K562 (cell line): ENCODE data around the gene PHF1. TPM values are rescaled to one million over a fixed set of nuclear protein-coding genes. Genes with fewer than 3 reads are reported as not detected.

Experiments used
- ARNT ChIP-seq, 2 experiments: fragments of 450-650 bp; IDR thresholded peaks; 2 replicates each; pipeline ENCODE4 v1.6.1; 2016; ENCODE audit warnings: mild to moderate bottlenecking in 1 of 2
- FOXK2 ChIP-seq, 2 experiments: fragments of 450-650 bp; IDR thresholded peaks in 1 of 2; conservative IDR thresholded peaks in 1 of 2; 2 replicates each; pipeline ENCODE4 v1.6.1; 2016; ENCODE audit warnings: low read depth in 2 of 2, mild to moderate bottlenecking in 1 of 2
- HNRNPK ChIP-seq: fragments of 200-400 bp; formaldehyde crosslinking; IDR thresholded peaks from one replicate; pipeline ENCODE4 v1.6.1; 2018; ENCODE audit warnings: mild to moderate bottlenecking, low read depth, low read length; ENCODE audit not compliant: poor library complexity, severe bottlenecking
- NFIX ChIP-seq: fragments of 250-450 bp; sonication (Bioruptor Pico); IDR thresholded peaks from 2 replicates; pipeline ENCODE4 v1.4.0; 2020; ENCODE audit warnings: low read depth, mild to moderate bottlenecking, moderate library complexity
- SNAPC5 ChIP-seq: fragments of 250-450 bp; sonication (Bioruptor Pico); IDR thresholded peaks from 2 replicates; pipeline ENCODE4 v1.8.0; 2021; ENCODE audit warnings: moderate library complexity, mild to moderate bottlenecking, inconsistent platforms
- ZNF217 ChIP-seq: sonication (generic); formaldehyde crosslinking; IDR thresholded peaks from 2 replicates; pipeline ENCODE4 v1.8.0; 2022; ENCODE audit warnings: mild to moderate bottlenecking, missing genetic modification reagents
- ZNF764 ChIP-seq: fragments of 250-450 bp; sonication (Bioruptor Pico); IDR thresholded peaks from 2 replicates; pipeline ENCODE4 v1.4.0; 2020; ENCODE audit warnings: low read depth, mild to moderate bottlenecking, moderate library complexity
- ZNF79 ChIP-seq: fragments of 250-450 bp; sonication (Bioruptor Pico); IDR thresholded peaks from 2 replicates; pipeline ENCODE4 v1.4.0; 2020; ENCODE audit warnings: low read depth, mild to moderate bottlenecking, moderate library complexity
- polyA plus RNA-seq, 8 experiments: library from polyadenylated mRNA; depleted of rRNA in 4 of 8; stranded (reverse) in 5 of 8; unstranded in 3 of 8; fragments of >200 nt; fragmentation: Nextera tagmentation in 2 of 8; fragmentation: Illumina TruSeq in 1 of 8; extraction: Ambion mirVana in 2 of 8; extraction: Trizol in 1 of 8; gene quantifications; 2 replicates each; pipeline versions ENCODE4 v1.2.1 to v1.2.3, GENCODE V29; 2011 to 2014; ENCODE audit warnings: inconsistent platforms in 1 of 8, missing spikeins in 1 of 8
- total RNA-seq, 7 experiments: library from RNA; depleted of rRNA in 6 of 7; stranded (reverse); fragments of >200 nt in 6 of 7; fragmentation: Illumina TruSeq in 2 of 7; extraction: Trizol in 2 of 7; gene quantifications; 2 replicates each; pipeline versions ENCODE4 v1.2.1 to v1.2.3, GENCODE V29; 2011 to 2021; ENCODE audit warnings: low replicate concordance in 1 of 7
- TF ChIP-seq, protein P1 (sequence below): fragments of 250-450 bp; sonication (Bioruptor Pico); IDR thresholded peaks from 2 replicates; pipeline ENCODE4 v1.4.0; 2020; ENCODE audit warnings: mild to moderate bottlenecking, moderate library complexity
- TF ChIP-seq, protein P2 (sequence below): sonication (generic); formaldehyde crosslinking; IDR thresholded peaks from 2 replicates; pipeline ENCODE4 v1.8.0; 2022; ENCODE audit warnings: mild to moderate bottlenecking, missing genetic modification reagents

The PHF1 gene
- total and polyA plus RNA-seq, 9 of the 15 experiments (the other 6 are each of a cell fraction or from before 2014, with no cell fraction given): 3.7 to 64.2 (median 33.7) TPM

- TF ChIP-seq ZNF764 (CRISPR knock-in tag) (no peak), SNAPC5 (CRISPR knock-in tag) (no peak), HNRNPK (no peak), FOXK2 (conservative IDR thresholded peaks at IDR 0.05 in 1 of 2, IDR thresholded peaks at IDR 0.05 in 1 of 2; ENCODE audit: low read depth in 2 of 2) (no peak), ZNF217 (CRISPR knock-in tag) (no peak), NFIX (no peak), ARNT (IDR thresholded peaks at IDR 0.05) (no peak; a peak in 1 of 4 replicates), ZNF79 (CRISPR knock-in tag) (no peak)
- TF ChIP-seq, protein P1, sequence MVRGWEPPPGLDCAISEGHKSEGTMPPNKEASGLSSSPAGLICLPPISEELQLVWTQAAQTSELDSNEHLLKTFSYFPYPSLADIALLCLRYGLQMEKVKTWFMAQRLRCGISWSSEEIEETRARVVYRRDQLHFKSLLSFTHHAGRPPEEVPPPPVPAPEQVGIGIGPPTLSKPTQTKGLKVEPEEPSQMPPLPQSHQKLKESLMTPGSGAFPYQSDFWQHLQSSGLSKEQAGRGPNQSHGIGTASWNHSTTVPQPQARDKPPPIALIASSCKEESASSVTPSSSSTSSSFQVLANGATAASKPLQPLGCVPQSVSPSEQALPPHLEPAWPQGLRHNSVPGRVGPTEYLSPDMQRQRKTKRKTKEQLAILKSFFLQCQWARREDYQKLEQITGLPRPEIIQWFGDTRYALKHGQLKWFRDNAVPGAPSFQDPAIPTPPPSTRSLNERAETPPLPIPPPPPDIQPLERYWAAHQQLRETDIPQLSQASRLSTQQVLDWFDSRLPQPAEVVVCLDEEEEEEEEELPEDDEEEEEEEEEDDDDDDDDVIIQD: no peak
- TF ChIP-seq, protein P2, sequence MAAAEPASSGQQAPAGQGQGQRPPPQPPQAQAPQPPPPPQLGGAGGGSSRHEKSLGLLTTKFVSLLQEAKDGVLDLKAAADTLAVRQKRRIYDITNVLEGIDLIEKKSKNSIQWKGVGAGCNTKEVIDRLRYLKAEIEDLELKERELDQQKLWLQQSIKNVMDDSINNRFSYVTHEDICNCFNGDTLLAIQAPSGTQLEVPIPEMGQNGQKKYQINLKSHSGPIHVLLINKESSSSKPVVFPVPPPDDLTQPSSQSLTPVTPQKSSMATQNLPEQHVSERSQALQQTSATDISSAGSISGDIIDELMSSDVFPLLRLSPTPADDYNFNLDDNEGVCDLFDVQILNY (CRISPR knock-in tag): no peak
- TF ChIP-seq, all 486 proteins: peak for 44
These were observed 6.5 kb downstream of the PHF1 start (continued) for GRCh38 chr6:33417128-33417902.
